Measurements from ENCODE around the gene SLC30A5.
"Not testable (repeated sequence)": the region's sequence is repeated elsewhere in the genome, so short reads cannot be mapped to it uniquely, and the experiment has no call there.

The SLC30A5 gene

DNA sequence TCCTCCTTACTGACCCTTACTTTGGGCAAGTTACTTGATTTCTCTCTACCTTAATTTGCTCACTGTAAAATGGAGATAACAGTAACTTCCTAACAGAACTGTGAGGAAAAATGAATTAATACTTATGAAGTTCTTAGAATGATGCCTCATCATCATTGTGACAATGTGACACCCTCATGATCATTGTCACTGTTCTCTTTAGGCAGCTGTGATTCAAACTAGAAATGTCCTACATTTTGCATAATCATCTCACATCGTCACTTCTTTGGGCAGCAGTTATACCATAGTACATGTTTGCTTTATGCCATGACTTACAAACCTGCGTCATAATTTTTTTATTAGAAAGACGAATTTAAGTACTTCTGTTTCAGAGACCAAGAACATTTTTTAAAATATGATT is 9.7 kb downstream of the SLC30A5 start:
- no peak for DNase-seq (ENCODE audit: low read depth)
- H3K4me3 ChIP-seq (ENCODE audit: low read length), result no peak overlapping the region
- TF ChIP-seq, protein P1, sequence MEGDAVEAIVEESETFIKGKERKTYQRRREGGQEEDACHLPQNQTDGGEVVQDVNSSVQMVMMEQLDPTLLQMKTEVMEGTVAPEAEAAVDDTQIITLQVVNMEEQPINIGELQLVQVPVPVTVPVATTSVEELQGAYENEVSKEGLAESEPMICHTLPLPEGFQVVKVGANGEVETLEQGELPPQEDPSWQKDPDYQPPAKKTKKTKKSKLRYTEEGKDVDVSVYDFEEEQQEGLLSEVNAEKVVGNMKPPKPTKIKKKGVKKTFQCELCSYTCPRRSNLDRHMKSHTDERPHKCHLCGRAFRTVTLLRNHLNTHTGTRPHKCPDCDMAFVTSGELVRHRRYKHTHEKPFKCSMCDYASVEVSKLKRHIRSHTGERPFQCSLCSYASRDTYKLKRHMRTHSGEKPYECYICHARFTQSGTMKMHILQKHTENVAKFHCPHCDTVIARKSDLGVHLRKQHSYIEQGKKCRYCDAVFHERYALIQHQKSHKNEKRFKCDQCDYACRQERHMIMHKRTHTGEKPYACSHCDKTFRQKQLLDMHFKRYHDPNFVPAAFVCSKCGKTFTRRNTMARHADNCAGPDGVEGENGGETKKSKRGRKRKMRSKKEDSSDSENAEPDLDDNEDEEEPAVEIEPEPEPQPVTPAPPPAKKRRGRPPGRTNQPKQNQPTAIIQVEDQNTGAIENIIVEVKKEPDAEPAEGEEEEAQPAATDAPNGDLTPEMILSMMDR (conservative IDR thresholded peaks at IDR 0.05; ENCODE audit: low read depth, low read length), result no peak

GRCh38 chr5:69105996-69106906 is 12.4 kb downstream of the SLC30A5 start:
- no peak overlapping the region for H3K4me3 ChIP-seq (ENCODE audit: low read length)
- no peak for DNase-seq (ENCODE audit: low read depth)
- TF ChIP-seq, protein P1 (conservative IDR thresholded peaks at IDR 0.05; ENCODE audit: low read depth, low read length), result no peak

- not testable (repeated sequence) for DNase-seq (ENCODE audit: low read depth); H3K4me3 ChIP-seq (ENCODE audit: low read length)
Measured at GRCh38 chr5:69108367-69108766, 14.6 kb downstream of the SLC30A5 start.

- TF ChIP-seq, protein P1 (conservative IDR thresholded peaks at IDR 0.05; ENCODE audit: low read depth, low read length), result no peak
- no peak overlapping the region for H3K4me3 ChIP-seq (ENCODE audit: low read length)
- no peak for DNase-seq (ENCODE audit: low read depth)
Measured at GRCh38 chr5:69113851-69114250, 20.0 kb downstream of the SLC30A5 start.

GRCh38 chr5:69115526-69115925 is 21.7 kb downstream of the SLC30A5 start:
- TF ChIP-seq, protein P1 (conservative IDR thresholded peaks at IDR 0.05; ENCODE audit: low read depth, low read length), result no peak
- no peak for DNase-seq (ENCODE audit: low read depth)
- H3K4me3 ChIP-seq (ENCODE audit: low read length), result no peak overlapping the region

DNA sequence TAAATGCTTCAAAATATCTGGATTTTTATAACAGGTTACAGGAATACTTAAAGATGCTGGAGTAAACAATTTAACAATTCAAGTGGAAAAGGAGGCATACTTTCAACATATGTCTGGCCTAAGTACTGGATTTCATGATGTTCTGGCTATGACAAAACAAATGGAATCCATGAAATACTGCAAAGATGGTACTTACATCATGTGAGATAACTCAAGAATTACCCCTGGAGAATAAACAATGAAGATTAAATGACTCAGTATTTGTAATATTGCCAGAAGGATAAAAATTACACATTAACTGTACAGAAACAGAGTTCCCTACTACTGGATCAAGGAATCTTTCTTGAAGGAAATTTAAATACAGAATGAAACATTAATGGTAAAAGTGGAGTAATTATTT is 35.6 kb downstream of the SLC30A5 start:
- no peak for DNase-seq (ENCODE audit: low read depth)
- no peak overlapping the region for H3K4me3 ChIP-seq (ENCODE audit: low read length)
- TF ChIP-seq, protein P1 (conservative IDR thresholded peaks at IDR 0.05; ENCODE audit: low read depth, low read length), result no peak

DNA sequence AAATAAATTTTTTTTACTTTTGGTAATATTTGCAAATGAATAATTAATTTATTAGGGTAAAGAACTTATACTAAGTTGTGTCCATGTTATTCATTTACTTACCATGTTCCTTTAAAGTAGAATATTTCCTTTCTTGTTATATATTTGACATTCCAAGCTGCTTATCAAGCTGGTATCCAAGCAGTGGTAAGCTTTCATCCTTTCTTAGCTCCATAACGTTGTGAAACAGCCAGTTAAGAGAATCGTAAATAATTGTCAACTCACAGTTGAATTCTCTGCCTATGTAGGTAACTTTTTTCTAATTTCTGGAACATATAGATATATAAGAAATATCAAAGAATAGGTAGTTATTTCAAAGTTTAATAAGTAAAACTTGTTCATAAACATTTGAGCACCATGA is 36.4 kb downstream of the SLC30A5 start:
- DNase-seq (ENCODE audit: low read depth), result no peak
- TF ChIP-seq, protein P1 (conservative IDR thresholded peaks at IDR 0.05; ENCODE audit: low read depth, low read length), result no peak
- no peak overlapping the region for H3K4me3 ChIP-seq (ENCODE audit: low read length)

All from retinal pigment epithelial cell (primary cell).